Endothelial cell of umbilical vein (primary cell): ENCODE data around the gene AKT3. TPM values are rescaled to one million over a fixed set of nuclear protein-coding genes. Genes with fewer than 3 reads are reported as not detected.

ENCODE experiments used
- BruUV-seq: library from RNA; stranded (reverse); fragments of 400-500 nt; replicated peaks from 2 replicates; lab custom pipeline; 2021; lab: Mats Ljungman, UMichigan
- CTCF ChIA-PET: fragments of 300-600, 350-600 bp; sonication (Branson Sonifier 250); formaldehyde crosslinking; loops from one replicate; lab custom pipeline; 2021; ENCODE audit warnings: antibody characterized with exemption, inconsistent platforms; lab: Charles Lee
- POLR2A ChIA-PET: fragments of 300-600, 350-600 bp; sonication (Branson Sonifier 250); formaldehyde crosslinking; loops from one replicate; lab custom pipeline; 2021; ENCODE audit warnings: antibody characterized with exemption, inconsistent platforms; lab: Charles Lee
- DNase-seq: peaks from one replicate; pipeline ENCODE4 v3.0.0-alpha.2; 2011; ENCODE audit warnings: low read depth, low spot score
- FAIRE-seq: peaks from 2 replicates; lab custom pipeline; 2011; peaks lifted over from hg19 to GRCh38; lab: Jason Lieb, UNC
- H2AFZ ChIP-seq: 2 replicates; pipeline ENCODE4 v1.6.0; 2012; ENCODE audit warnings: low read depth, low read length, control low read depth, inconsistent platforms
- H3K27ac ChIP-seq: 2 replicates; pipeline ENCODE4 v1.5.1; 2011; ENCODE audit warnings: low read depth, mild to moderate bottlenecking, control low read depth, low read length, moderate library complexity; ENCODE audit not compliant: insufficient read depth
- H3K27me3 ChIP-seq, 2 experiments: 2 replicates each; pipeline versions ENCODE4 v1.6.0 to v1.6.1; 2011; ENCODE audit warnings: low read length in 2 of 2, mixed read lengths in 1 of 2; ENCODE audit not compliant: control insufficient read depth in 2 of 2, insufficient read depth in 2 of 2
- H3K36me3 ChIP-seq, 2 experiments: 2 replicates in 1 of 2; 3 replicates in 1 of 2; pipeline ENCODE4 v1.5.1; 2011; ENCODE audit warnings: low read length in 2 of 2, mild to moderate bottlenecking in 1 of 2, moderate library complexity in 1 of 2; ENCODE audit not compliant: control insufficient read depth in 2 of 2, insufficient read depth in 2 of 2; ENCODE audit errors: extremely low read depth in 1 of 2
- H3K4me1 ChIP-seq: 3 replicates; pipeline ENCODE4 v1.5.1; 2011; ENCODE audit warnings: mild to moderate bottlenecking, low read length; ENCODE audit not compliant: control insufficient read depth, insufficient read depth; ENCODE audit errors: extremely low read depth
- H3K4me2 ChIP-seq: 2 replicates; pipeline ENCODE4 v1.6.1; 2011; ENCODE audit warnings: low read length, control low read depth, mixed read lengths; ENCODE audit not compliant: insufficient read depth
- H3K4me3 ChIP-seq, 3 experiments: fragments of 200-600 bp in 1 of 3; sonication (generic), shearing (Covaris generic) in 1 of 3; replicated peaks in 1 of 3; 2 replicates each; pipeline ENCODE4 v1.5.1; 2011 to 2016; ENCODE audit warnings: control low read depth in 3 of 3, low read length in 3 of 3, mild to moderate bottlenecking in 2 of 3, inconsistent platforms in 1 of 3, low read depth in 1 of 3, moderate library complexity in 1 of 3; ENCODE audit not compliant: insufficient read depth in 1 of 3
- H3K79me2 ChIP-seq: 2 replicates; pipeline ENCODE4 v1.6.0; 2012; ENCODE audit warnings: low read length, inconsistent platforms; ENCODE audit not compliant: control insufficient read depth, insufficient read depth
- H3K9ac ChIP-seq: replicated peaks from 2 replicates; pipeline ENCODE3; 2011; ENCODE audit warnings: low read length, control low read depth; ENCODE audit not compliant: insufficient read depth; ENCODE audit errors: extremely low read depth
- H3K9me1 ChIP-seq: replicated peaks from 3 replicates; pipeline ENCODE4 v1.6.0; 2011; ENCODE audit warnings: mild to moderate bottlenecking, low read length; ENCODE audit not compliant: control insufficient read depth, insufficient read depth; ENCODE audit errors: extremely low read depth
- H3K9me3 ChIP-seq: replicated peaks from 2 replicates; pipeline ENCODE4 v1.5.1; 2012; ENCODE audit warnings: low read length, inconsistent platforms; ENCODE audit not compliant: control insufficient read depth, insufficient read depth
- H4K20me1 ChIP-seq: replicated peaks from 2 replicates; pipeline ENCODE3; 2011; ENCODE audit warnings: mild to moderate bottlenecking, low read length; ENCODE audit not compliant: control insufficient read depth, insufficient read depth; ENCODE audit errors: extremely low read depth
- EZH2 ChIP-seq: IDR thresholded peaks from 2 replicates; pipeline ENCODE4 v1.6.1; 2012; ENCODE audit warnings: borderline replicate concordance, low read depth, mild to moderate bottlenecking, moderate library complexity, low read length, inconsistent platforms; ENCODE audit not compliant: severe bottlenecking
- FOS ChIP-seq: IDR thresholded peaks from 2 replicates; pipeline ENCODE4 v1.6.1; 2011; ENCODE audit warnings: mild to moderate bottlenecking, low read length, moderate library complexity, borderline replicate concordance; ENCODE audit not compliant: insufficient read depth
- GATA2 ChIP-seq: IDR thresholded peaks from 2 replicates; pipeline ENCODE4 v1.7.0; 2011; ENCODE audit warnings: low read depth, mild to moderate bottlenecking, moderate library complexity, mixed read lengths, low read length; ENCODE audit not compliant: insufficient read length, insufficient read depth
- JUN ChIP-seq: IDR thresholded peaks from 2 replicates; pipeline ENCODE4 v1.6.1; 2011; ENCODE audit warnings: borderline replicate concordance, low read depth; ENCODE audit not compliant: insufficient read length, insufficient read depth
- MYC ChIP-seq: IDR thresholded peaks from one replicate; pipeline ENCODE4 v1.6.1; 2011; ENCODE audit warnings: mild to moderate bottlenecking, low read depth, low read length
- POLR2A ChIP-seq: IDR thresholded peaks from 2 replicates; pipeline ENCODE4 v1.6.1; 2012; ENCODE audit warnings: low read depth, mild to moderate bottlenecking, control low read depth, low read length
- POLR2AphosphoS5 ChIP-seq: IDR thresholded peaks from 2 replicates; pipeline ENCODE4 v1.6.1; 2012; ENCODE audit warnings: low read depth, mild to moderate bottlenecking, control low read depth, low read length, moderate library complexity; ENCODE audit not compliant: insufficient read depth
- dilution Hi-C: fragments of 300-500 bp; cut with MboI; formaldehyde crosslinking; loops from one replicate; pipeline ENCODE4 v1.15.0; 2019; ENCODE audit warnings: low sequenced_read_pairs; ENCODE audit not compliant: extremely low pct_ligation_motif_present
- intact Hi-C: fragments of 100-400 bp; cut with micrococcal nuclease; formaldehyde crosslinking; loops from one replicate; pipeline ENCODE4 v1.10.0; 2022
- polyA plus RNA-seq, 4 experiments: library from polyadenylated mRNA; depleted of rRNA in 3 of 4; stranded (reverse) in 3 of 4; unstranded in 1 of 4; fragments of >200 nt; gene quantifications; 2 replicates each; pipeline versions ENCODE4 v1.2.1 to v1.2.3, GENCODE V29; 2011 to 2012; ENCODE audit warnings: missing spikeins in 1 of 4
- total RNA-seq: library from RNA; stranded (reverse); gene quantifications from 2 replicates; pipeline ENCODE4 v1.2.3, GENCODE V29; 2021
- TF ChIP-seq, protein P1 (sequence below), 2 donors: IDR thresholded peaks; 1 replicate in 1 of 2; 2 replicates in 1 of 2; pipeline ENCODE4 v1.5.1; 2011; ENCODE audit warnings: low read length in 2 of 2, mild to moderate bottlenecking in 2 of 2, moderate library complexity in 2 of 2, control low read depth in 1 of 2, inconsistent platforms in 1 of 2, low read depth in 1 of 2; ENCODE audit not compliant: insufficient read depth in 1 of 2; ENCODE audit errors: extremely low read depth in 1 of 2
- TF ChIP-seq, protein P2 (sequence below): IDR thresholded peaks from 2 replicates; pipeline ENCODE4 v1.6.1; 2011; ENCODE audit not compliant: insufficient read depth, insufficient read length

The AKT3 gene
- total and polyA plus RNA-seq, 2 donors (not counting 3 experiments of a cell fraction or from before 2014, with no cell fraction given), result 20.6 to 97.1 TPM

DNA sequence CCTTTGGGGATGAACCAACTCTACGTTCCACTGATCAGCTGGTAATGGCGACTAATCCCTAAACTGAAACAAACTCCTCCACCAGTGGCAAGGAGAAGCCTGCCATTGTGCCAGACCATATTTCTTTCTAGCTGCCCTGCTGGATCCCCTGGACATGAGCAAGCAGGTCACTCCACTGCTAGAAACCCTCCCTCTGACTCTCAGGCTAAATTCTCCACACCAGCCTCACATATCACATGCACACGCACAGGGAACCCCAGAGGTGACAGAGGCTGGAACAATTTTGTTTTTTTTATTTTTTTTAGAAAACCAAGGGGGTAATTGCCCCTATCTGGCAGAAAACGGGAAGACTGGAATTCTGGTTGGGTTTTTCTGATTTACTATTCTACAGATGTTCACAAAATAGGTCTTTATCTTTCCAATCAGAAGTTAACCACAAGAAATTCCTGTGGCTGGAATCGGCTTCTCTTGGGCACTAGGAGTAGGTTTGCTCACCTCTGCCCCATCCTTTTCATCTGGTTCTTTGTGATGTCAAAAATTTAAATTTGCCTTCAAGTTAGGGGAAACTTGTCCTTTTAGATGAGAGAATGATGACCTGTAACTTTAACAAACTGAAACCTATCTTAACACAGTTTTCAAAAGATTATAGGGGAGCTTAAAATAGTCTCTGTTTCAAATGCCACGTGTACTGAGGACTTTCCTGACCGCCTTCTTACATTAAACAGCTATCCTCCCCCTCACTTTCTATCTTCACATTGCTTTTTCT is 336.1 kb downstream of the AKT3 start:
- H4K20me1 ChIP-seq, result no peaks in the 10 kb centered on the region
- FAIRE-seq, result no peak
- H3K4me3 ChIP-seq, result no peak overlapping the region
- no peaks in the 10 kb centered on the region for H3K27me3 ChIP-seq
- H3K36me3 ChIP-seq, result peaks cover 2 to 6% of the 10 kb centered on the region in 2 experiments
- H3K27ac ChIP-seq, result no peak overlapping the region
- no peaks in the 10 kb centered on the region for H3K79me2 ChIP-seq
- no TSS peak for BruUV-seq
- H3K9ac ChIP-seq, result no peak overlapping the region
- no peaks in the 10 kb centered on the region for H3K9me1 ChIP-seq
- peaks cover 3% of the 10 kb centered on the region for H3K9me3 ChIP-seq
- no peak overlapping the region for H3K4me2 ChIP-seq
- dilution Hi-C loops (no loop called here), intact Hi-C loops (no loop called here)
- ChIA-PET CTCF (interaction anchor here (0.7 kb wide), 1 partner anchor 235 kb away, joined by 3 read pairs; no protein-coding TSS in a partner anchor), POLR2A (no interaction called here)
- no peaks in the 10 kb centered on the region for H3K4me1 ChIP-seq
- H2AFZ ChIP-seq, result no peak overlapping the region
- no peak for DNase-seq
- TF ChIP-seq, protein P1, sequence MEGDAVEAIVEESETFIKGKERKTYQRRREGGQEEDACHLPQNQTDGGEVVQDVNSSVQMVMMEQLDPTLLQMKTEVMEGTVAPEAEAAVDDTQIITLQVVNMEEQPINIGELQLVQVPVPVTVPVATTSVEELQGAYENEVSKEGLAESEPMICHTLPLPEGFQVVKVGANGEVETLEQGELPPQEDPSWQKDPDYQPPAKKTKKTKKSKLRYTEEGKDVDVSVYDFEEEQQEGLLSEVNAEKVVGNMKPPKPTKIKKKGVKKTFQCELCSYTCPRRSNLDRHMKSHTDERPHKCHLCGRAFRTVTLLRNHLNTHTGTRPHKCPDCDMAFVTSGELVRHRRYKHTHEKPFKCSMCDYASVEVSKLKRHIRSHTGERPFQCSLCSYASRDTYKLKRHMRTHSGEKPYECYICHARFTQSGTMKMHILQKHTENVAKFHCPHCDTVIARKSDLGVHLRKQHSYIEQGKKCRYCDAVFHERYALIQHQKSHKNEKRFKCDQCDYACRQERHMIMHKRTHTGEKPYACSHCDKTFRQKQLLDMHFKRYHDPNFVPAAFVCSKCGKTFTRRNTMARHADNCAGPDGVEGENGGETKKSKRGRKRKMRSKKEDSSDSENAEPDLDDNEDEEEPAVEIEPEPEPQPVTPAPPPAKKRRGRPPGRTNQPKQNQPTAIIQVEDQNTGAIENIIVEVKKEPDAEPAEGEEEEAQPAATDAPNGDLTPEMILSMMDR (IDR thresholded peaks at IDR 0.05; ENCODE audit: extremely low read depth in 1 of 2, insufficient read depth in 1 of 2, low read depth in 1 of 2, low read length in 2 of 2), result no peak
- TF ChIP-seq EZH2, result no peak
- no peak for TF ChIP-seq FOS
- TF ChIP-seq GATA2, result no peak
- no peak for TF ChIP-seq MYC
- TF ChIP-seq POLR2A, result no peak
- TF ChIP-seq JUN, result no peak
- TF ChIP-seq, protein P2, sequence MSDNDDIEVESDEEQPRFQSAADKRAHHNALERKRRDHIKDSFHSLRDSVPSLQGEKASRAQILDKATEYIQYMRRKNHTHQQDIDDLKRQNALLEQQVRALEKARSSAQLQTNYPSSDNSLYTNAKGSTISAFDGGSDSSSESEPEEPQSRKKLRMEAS, result no peak
- TF ChIP-seq POLR2AphosphoS5, result no peak
